GM19193 (cell line): ENCODE results near the gene ARFGEF3.

Experiments
- POLR2A ChIP-seq: IDR thresholded peaks from 4 replicates; pipeline ENCODE4 v1.6.1; 2011; ENCODE audit not compliant: insufficient read depth, insufficient read length; ENCODE audit errors: extremely low read depth

Gene ARFGEF3

DNA sequence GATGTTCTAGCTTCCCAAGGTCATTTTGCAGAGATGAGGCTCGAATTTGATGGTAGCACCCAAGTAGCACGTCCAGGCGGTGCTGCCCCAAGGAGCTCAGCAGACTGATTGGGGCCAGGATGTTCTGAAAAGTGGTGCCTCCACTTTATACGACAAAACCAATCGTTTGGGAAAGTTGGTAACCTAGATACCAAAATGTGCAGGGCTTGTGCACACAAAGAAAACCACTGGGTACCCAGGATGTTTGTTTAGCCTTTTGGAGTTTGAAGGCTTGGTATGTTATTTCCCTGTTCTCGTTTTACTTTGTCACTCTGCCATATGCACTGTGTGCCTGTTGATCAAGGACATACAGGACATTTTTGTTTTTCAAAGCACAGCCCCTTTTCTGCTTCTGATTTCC lies 97.3 kb downstream of the ARFGEF3 start:
- no peak for TF ChIP-seq POLR2A

DNA sequence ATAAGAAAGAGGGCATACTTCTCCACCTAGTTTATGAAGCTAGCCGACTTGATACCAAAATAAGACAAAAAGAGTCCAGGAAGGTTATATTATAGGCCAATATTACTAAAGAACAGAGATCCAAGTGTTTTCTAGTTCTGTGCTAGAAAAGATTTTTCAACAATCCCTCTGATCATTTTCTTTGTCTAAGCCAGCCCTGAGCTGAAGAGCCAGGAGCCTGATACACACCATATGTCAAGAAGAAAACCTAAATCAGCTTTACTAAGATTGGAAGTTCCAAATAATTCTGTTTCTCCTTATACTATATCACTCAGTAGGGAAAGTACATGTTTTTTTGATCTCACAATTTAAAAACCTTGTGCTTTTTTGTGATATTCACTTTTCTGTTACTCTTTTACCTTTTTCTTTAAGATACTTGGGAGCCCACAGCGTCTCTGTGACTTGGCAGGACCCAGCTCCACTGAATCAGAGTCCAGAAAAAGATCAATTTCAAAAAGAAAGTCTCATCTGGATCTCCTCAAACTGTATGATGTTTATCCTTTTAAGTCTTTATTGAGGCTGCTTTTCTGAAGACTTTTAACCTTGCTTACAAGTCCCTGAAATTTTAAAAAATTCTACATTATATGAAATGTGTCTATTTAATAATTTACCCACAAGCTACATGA lies 99.5 kb downstream of the ARFGEF3 start:
- no peak for TF ChIP-seq POLR2A

DNA sequence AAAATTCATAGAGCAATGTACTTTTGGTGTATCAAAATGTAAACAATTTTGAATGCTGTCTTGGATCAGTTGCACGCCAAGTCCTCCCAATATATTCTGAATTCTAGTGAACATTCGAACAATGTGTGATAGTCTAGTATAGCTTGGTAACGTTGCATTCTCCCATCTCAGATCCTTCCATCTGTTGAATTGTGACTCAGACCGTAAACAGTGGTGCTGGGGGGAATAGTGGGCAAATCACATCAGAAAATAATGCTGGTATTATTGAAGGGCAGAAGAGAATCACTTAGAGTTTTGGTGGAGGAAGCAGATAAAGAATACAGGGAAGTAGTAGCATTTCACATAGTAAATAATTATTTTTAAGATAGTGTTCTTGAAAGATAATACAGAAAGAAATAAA lies 102.2 kb downstream of the ARFGEF3 start:
- TF ChIP-seq POLR2A = no peak

DNA sequence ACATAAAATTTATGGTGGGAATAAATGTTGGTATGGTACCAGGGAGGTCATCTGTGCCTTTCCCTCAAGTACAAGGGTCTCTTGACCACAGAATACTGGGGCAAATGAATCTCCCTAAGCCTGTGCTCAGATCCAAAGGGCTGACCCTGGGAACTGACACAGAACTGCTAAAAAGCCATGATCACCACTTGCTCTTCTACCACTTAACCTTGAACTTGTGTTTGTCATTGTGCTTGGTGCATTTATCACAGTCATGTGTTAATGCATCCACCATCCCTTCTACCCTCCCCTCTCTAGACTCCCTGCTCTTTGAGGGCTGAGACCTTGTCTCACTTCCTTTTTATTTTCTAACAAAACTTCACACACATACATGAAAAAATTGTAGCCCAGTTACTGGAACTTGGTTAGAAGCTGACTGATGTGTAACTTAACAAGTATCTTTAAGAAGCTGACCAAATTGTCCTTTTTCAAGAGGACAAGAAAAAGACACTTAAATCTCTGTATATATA lies 102.7 kb downstream of the ARFGEF3 start:
- no peak for TF ChIP-seq POLR2A

DNA sequence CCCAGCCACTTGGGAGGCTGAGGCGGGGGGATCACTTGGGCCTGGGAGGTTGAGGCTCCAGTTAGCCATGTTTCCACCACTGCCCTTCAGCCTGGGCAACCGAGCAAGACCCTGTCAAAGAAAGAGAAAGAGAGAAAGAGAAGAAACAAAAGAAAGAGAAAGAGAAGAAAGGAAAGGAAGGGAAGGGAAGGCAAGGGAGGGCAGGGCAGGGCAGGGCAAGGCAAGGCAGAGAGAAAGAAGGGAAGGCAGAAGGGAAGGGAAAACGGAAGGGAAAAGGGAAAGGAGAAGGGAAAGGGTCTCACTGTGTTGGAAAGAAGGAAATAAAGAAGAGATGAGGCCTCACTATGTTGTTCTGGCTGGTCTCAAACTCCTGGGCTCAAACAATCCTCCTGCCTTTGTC lies 104.4 kb downstream of the ARFGEF3 start:
- no peak for TF ChIP-seq POLR2A

DNA sequence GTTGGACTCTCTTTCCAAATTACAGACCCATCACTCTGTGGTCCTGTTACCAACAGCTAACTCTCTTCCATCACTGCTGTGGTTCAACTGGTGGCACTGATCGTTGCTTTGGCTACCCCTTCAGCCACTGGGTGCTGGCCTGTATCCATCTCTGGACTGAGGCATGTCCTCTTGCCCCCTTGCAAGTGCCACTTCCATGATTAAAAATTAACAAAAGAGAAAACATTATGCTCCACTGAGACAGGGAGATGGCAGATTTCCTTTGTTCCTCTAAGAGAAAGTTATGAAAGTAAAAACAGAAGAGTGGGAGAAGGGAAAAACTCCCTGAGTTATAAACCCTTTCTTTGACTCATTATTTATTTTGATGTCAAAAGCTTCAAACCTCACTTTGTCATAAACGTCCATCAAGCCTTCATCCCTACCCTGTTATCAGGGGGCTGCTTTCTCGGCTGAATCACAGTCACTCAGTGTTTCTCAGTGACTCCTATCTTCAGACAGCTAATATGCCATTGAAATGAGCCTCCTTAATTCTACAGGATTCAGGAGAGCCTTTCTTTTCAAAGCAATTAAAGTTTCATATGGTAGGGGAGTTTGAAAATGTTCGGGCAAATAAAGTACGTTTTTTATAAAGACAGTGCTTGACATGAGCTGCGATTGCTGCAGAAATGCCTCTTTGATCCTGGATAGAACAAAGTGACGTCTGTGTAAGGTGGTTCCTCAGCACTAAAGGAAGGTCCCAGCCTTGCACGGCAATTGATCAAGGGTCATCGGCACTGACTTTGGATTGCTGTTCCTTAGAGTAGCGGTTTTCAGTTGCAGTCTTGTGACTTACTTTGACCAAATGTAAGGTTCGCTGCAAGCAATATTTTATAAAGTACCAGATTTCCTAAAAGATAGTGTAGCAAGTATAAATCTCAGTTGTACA lies 106.5 kb downstream of the ARFGEF3 start:
- no peak for TF ChIP-seq POLR2A

DNA sequence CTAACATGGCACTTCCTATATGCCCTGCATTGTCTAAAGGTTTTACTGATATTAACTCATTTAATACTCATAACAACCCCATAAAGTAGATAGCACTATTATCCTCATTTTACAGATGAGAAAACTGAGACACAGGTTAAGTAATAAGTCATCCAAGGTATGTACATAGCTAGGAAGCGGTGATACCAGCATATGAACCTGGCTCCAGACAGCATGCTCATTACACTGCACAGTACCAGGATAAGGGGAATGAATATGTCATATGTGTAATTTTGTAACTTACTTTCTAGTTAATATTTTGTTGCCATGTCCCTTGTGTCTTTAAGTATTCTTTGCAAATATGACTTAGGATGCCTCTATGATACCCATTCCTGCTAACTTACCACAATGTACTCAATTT lies 109.7 kb downstream of the ARFGEF3 start:
- TF ChIP-seq POLR2A = no peak

DNA sequence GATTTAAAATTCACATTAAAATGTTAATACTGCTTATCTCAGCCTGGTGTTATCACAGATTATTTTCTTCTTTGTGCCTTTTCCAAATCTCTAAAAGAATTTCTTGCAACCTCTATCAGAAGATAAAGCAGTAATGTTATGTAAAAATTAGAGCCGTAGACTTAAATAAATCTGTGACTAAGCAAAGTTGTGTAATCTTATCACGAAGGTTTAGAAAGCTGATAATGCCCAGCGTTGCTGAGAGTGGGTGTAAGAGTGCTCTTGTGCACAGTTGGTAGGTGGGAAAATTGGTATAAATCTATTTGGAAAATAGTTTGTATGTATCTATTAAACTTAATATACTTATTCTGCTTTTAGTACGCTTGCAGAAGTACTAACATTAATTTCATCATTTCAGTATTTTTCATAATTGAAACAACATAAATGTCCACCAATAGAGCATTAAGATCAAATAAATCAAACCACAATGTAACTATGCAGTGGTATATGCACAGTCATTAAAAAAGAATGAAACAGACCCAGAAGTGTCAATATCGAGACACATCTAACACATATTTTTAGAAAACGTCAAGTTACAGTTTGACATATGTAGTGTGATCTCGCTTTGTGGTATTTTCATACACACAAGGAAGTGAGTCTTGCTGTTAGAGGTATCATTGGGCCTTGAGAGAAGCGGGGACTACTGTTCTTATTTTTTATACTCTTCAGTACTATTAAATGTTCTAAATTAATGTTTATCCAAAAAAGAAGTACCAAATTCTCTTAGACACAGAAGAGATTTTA lies 111.0 kb downstream of the ARFGEF3 start:
- no peak for TF ChIP-seq POLR2A

DNA sequence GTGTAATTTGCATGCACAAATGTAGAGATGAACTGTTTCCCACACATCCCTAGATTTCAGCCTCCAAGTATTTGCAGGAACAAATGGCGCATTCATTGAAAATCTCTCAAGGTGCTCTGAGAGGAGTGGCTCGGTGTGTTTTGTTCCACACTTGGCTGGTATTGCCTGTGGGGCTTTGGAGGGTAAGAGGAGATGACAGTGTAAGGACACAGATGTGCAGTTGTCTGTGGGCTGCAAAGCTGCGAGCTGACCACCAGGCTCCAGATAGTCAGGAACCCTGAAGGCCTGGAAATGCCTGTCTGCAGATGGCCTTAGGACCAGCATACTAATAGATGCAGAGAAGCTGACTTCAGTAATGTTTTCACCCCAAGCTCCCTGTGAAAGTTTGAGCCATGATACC lies 114.2 kb downstream of the ARFGEF3 start:
- TF ChIP-seq POLR2A = no peak

DNA sequence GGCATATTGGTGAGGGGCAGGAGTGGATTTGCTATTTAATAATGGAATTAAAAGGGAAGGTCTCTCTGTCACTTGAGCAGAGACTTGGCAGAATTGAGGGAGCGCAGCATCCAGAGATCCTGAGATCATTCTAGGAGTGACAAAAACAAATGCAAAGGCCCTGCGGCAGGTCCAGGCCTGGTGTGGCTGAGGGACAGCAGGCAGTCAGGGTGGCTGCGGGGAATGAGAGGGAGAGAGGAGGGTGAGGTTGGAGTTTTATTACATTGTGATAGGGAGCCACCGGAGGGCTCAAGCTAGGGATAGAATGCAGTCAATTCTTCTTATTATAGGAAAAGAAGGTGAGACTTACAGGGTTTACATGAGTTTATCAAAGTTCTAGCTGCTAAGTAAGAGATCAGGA lies 116.1 kb downstream of the ARFGEF3 start:
- TF ChIP-seq POLR2A = no peak

DNA sequence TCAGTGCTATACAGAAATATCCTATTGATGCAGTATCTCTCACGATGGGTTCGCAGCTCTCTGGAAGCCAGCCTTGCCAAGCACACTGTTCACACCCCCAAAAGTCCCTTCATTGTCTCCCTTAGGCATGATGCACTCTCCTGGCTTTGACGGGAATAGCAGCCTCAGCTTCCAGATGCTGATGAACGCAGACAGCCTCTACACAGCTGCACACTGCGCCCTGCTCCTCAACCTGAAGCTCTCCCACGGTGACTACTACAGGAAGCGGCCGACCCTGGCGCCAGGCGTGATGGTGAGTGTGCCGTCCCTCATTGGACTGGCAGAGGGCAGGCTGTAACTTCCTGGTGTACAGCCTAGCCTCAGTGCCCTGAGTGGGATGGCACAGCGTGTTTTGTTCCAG lies 116.6 kb downstream of the ARFGEF3 start:
- TF ChIP-seq POLR2A = no peak

DNA sequence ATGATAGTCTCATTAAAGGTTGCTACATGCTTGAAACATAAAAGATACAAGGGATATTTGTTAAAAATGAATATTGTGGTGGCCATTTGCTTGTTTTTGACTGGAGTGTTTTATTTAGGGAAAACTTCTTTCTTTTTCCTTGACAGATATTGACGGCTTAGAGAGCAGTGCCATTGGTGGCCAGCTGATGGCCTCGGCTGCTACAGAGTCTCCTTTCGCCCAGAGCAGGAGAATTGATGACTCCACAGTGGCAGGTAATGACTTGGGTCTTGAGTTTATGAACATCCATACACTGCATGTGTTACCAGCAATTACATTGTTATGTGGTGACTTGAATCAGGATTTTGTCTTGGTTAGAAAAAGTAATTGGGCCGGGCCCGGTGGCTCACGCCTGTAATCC lies 124.1 kb downstream of the ARFGEF3 start:
- TF ChIP-seq POLR2A = no peak

DNA sequence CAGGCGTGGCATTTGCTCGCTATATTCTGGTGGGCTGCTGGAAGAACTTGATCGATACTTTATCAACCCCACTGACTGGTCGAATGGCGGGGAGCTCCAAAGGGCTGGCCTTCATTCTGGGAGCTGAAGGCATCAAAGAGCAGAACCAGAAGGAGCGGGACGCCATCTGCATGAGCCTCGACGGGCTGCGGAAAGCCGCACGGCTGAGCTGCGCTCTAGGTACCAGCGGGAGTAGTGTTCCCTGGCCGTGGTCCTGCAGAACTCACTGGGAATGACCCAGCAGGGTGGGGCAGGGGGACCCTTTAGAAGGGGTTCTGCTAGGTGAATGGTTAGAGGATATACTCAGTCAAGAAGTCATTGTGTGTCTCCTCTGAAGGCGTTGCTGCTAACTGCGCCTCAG lies 125.0 kb downstream of the ARFGEF3 start:
- TF ChIP-seq POLR2A = no peak

DNA sequence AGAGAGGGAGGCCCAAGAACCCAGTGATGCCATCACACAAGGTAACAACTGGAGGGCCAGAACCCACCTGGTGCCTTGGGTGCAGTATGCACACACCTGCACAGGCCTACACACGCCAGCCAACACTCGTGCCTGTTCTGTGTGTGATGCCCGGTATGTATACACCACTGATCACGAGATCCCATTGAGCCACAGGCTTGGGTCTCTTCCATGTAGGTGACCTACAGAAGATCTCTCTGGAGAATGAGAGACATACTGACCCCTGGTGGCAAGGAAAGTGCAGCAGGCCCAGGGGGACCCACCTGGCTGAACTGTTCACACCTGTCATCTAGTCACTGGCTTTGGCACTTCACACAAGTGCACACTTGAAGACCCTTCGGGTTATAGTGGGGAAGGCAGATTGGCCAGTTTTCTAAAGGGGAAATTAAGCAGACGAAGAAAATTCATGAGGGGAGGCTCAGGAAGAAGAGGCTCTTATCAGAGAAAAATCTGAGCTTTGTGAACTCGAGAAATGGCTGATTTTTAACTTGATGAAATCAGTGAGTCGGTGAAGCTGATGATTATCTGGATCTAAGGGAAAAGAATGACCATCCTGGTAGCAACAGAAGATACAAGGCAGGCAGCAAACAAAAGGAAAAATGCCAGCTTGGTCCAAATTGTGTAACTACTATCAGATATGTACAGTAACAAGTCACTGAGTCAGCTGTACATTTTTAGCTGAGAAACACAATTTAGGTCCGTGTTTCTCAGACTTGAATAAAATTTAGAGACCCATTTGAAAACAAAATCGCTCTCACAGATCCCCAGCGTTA lies 125.6 kb downstream of the ARFGEF3 start:
- TF ChIP-seq POLR2A = no peak
